ENCODE results near the gene DDX19B.
"Not testable (repeated sequence)": the region's sequence is repeated elsewhere in the genome, so short reads cannot be mapped to it uniquely, and the experiment has no call there.

The DDX19B gene

DNA sequence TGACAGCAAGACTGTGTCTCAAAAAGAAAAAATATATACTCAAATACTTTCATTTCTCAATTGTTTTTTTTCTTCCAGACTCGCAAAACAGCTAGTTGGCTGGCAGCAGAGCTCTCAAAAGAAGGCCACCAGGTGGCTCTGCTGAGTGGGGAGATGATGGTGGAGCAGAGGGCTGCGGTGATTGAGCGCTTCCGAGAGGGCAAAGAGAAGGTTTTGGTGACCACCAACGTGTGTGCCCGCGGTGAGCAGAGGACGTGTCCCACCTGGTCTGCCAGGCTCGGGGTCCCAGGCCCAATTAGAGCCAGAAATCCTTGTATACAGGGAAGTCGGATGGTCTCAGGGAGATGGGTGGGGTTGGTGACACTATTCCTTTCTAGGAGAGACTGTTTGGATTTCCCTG lies 71.2 kb downstream of the DDX19B start:
- peak; percentile 69 for TF ChIP-seq CTCF (IDR thresholded peaks at IDR 0.05; ENCODE audit: low read length)
- Histone ChIP-seq H3K27ac (ENCODE audit: low read length) (peak overlapping the region; percentile 39; the same call in 1 of the 2 replicates), H3F3A (ENCODE audit: insufficient read depth, low read length) (peaks cover 24% of the 10 kb centered on the region), H3K4me2 (ENCODE audit: low read depth, low read length) (peak overlapping the region; percentile 3; the same call in 1 of the 2 replicates)
- DNase-seq, result peak; percentile 55
- H4K20me1 ChIP-seq (ENCODE audit: insufficient read depth, low read length); H3K36me3 ChIP-seq (replicated peaks; ENCODE audit: insufficient read depth, low read length); H3K9me2 ChIP-seq (replicated peaks; ENCODE audit: insufficient read depth, low read length); H3K4me3 ChIP-seq (ENCODE audit: low read length); H3K9ac ChIP-seq (ENCODE audit: low read length); H3K27me3 ChIP-seq (replicated peaks; ENCODE audit: insufficient read depth, low read length); H2AFZ ChIP-seq (ENCODE audit: low read length); H3K4me1 ChIP-seq (ENCODE audit: low read length); H3K79me2 ChIP-seq (ENCODE audit: low read length); H3K9me3 ChIP-seq (replicated peaks; ENCODE audit: insufficient read depth, low read length): not testable (repeated sequence)

DNA sequence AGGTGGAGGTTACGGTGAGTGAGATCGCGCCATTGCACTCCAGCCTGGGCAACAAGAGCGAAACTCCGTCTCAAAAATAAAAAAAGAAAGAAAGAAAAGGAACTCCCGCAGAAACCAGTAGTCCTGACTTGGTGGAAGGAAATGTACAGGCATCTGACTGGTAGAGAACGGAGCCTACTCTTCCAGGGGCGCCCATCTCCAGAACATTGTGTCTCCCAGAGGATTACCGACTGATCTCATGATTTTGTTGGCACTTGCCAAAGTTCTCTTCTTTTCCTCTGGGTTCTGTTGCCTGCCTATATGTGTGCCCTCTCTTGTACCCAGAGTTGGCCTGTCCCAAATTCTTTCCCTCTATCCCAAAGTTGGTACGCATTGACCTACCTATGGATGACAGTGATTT lies 71.9 kb downstream of the DDX19B start:
- H3K4me2 ChIP-seq (ENCODE audit: low read depth, low read length), result no peak overlapping the region
- no peaks in the 10 kb centered on the region for H3K27me3 ChIP-seq (replicated peaks; ENCODE audit: insufficient read depth, low read length)
- no peak overlapping the region for H3K9ac ChIP-seq (ENCODE audit: low read length)
- H3K4me1 ChIP-seq (ENCODE audit: low read length), result peaks cover 4% of the 10 kb centered on the region; the same call in 1 of the 2 replicates
- TF ChIP-seq EZH2 (optimal IDR thresholded peaks at IDR 0.05; ENCODE audit: low read depth, low read length) (no peak), CTCF (IDR thresholded peaks at IDR 0.05; ENCODE audit: low read length) (no peak), EZH2phosphoT487 (IDR thresholded peaks at IDR 0.05; ENCODE audit: low read length) (no peak)
- H3F3A ChIP-seq (ENCODE audit: insufficient read depth, low read length), result peaks cover 25% of the 10 kb centered on the region
- no peaks in the 10 kb centered on the region for H3K9me2 ChIP-seq (replicated peaks; ENCODE audit: insufficient read depth, low read length)
- DNase-seq, result no peak
- H3K36me3 ChIP-seq (replicated peaks; ENCODE audit: insufficient read depth, low read length), result no peaks in the 10 kb centered on the region
- H3K79me2 ChIP-seq (ENCODE audit: low read length), result no peaks in the 10 kb centered on the region
- no peak overlapping the region for H2AFZ ChIP-seq (ENCODE audit: low read length)
- H3K4me3 ChIP-seq (ENCODE audit: low read length), result no peak overlapping the region
- no peaks in the 10 kb centered on the region for H3K9me3 ChIP-seq (replicated peaks; ENCODE audit: insufficient read depth, low read length)
- no peak overlapping the region for H3K27ac ChIP-seq (ENCODE audit: low read length)
- H4K20me1 ChIP-seq (ENCODE audit: insufficient read depth, low read length), result no peaks in the 10 kb centered on the region

DNA sequence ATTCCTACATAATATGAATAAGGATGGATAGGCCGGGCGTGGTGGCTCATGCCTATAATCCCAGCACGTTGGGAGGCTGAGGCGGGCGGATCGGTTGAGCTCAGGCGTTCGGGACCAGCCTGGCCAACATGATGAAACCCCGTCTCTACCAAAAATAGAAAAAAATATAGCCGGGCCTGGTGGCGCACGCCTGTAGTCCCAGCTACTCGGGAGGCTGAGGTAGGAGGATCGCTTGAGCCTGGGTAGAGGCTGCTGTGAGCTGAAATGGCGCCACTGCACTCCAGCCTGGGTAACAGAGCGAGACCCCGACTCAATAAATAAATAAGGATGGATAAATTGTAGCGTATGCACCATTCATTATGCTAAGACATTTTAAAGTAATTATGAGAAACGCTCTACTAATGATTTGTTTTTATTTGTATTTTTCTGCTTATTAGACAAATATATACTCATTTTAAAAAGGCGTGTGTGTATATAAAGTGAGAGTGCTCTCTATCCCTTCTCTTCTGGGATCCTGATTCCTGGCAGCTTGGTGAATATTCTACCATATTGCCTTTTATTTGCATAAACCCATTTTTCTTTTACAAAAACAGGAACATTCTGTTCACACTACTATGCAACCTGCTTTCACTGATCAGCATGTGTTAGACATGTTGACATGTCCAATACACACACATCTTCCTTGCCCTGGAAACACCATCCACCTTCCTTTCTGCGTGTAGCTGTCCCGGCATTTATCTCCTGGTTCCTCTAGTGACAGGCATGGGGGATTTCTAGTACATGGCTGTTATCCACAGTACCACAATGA lies 74.1 kb downstream of the DDX19B start:
- peaks cover 4% of the 10 kb centered on the region; the same call in 1 of the 2 replicates for H3K4me1 ChIP-seq (ENCODE audit: low read length)
- peaks cover 32% of the 10 kb centered on the region for H3F3A ChIP-seq (ENCODE audit: insufficient read depth, low read length)
- no peaks in the 10 kb centered on the region for H3K36me3 ChIP-seq (replicated peaks; ENCODE audit: insufficient read depth, low read length)
- TF ChIP-seq CTCF (IDR thresholded peaks at IDR 0.05; ENCODE audit: low read length) (no peak), EZH2 (optimal IDR thresholded peaks at IDR 0.05; ENCODE audit: low read depth, low read length) (no peak), EZH2phosphoT487 (IDR thresholded peaks at IDR 0.05; ENCODE audit: low read length) (no peak)
- H3K9ac ChIP-seq (ENCODE audit: low read length), result no peak overlapping the region
- no peak overlapping the region for H2AFZ ChIP-seq (ENCODE audit: low read length)
- peaks cover 5% of the 10 kb centered on the region; the same call in 1 of the 2 replicates for H3K79me2 ChIP-seq (ENCODE audit: low read length)
- H3K9me3 ChIP-seq (replicated peaks; ENCODE audit: insufficient read depth, low read length), result no peaks in the 10 kb centered on the region
- H3K27me3 ChIP-seq (replicated peaks; ENCODE audit: insufficient read depth, low read length), result no peaks in the 10 kb centered on the region
- no peak overlapping the region for H3K4me3 ChIP-seq (ENCODE audit: low read length)
- no peak overlapping the region for H3K27ac ChIP-seq (ENCODE audit: low read length)
- no peak overlapping the region for H3K4me2 ChIP-seq (ENCODE audit: low read depth, low read length)
- no peaks in the 10 kb centered on the region for H3K9me2 ChIP-seq (replicated peaks; ENCODE audit: insufficient read depth, low read length)
- no peak for DNase-seq
- no peaks in the 10 kb centered on the region for H4K20me1 ChIP-seq (ENCODE audit: insufficient read depth, low read length)
